Measurements from ENCODE around the gene BET1L.

GRCh38 chr11:253160-253885, 46.1 kb upstream of the BET1L start:
- TF ChIP-seq CTCF (conservative IDR thresholded peaks at IDR 0.05; ENCODE audit: low read depth, low read length) = no peak
- no peak for TF ChIP-seq EZH2 (IDR thresholded peaks at IDR 0.05; ENCODE audit: low read length, unreplicated experiment)

Data from PC-3 (cell line).